ENCODE data around the gene ROR1. TPM values are rescaled to one million over a fixed set of nuclear protein-coding genes. Genes with fewer than 3 reads are reported as not detected.

ROR1 gene
- total and polyA plus RNA-seq, 10 of the 15 experiments (the other 5 are each of a cell fraction or from before 2014, with no cell fraction given), result 0.02 to 0.08 (median 0.05) TPM; not detected in 6

DNA sequence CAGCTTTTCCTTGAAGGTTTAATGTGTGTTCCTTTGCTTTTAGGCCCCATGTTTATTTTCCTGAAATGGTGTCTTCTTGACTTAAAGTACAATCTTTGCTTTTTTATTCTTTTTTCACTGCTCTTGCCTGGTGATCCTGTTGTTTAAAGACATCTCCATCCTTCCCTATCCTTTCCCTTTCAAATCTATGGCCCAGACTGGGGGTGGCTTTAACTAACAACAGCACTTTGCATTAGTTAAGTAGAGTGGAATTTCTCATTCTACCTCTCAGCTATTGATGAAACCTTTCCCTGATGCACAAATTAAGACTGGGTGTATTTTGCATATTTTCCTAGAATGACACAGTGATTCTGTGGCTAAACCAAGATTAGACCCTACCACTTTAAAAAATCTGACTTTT, 84.3 kb downstream of the ROR1 start:
- Histone ChIP-seq H3K9ac (ENCODE audit: control insufficient read depth, insufficient read depth, low read length) (no peak overlapping the region), H3K4me1 (ENCODE audit: control insufficient read depth, insufficient read depth, low read length) (no peaks in the 10 kb centered on the region), H3K27ac (ENCODE audit: control insufficient read depth, insufficient read depth) (no peak overlapping the region), H3K79me2 (ENCODE audit: control insufficient read depth, insufficient read depth, low read length) (no peaks in the 10 kb centered on the region), H3K9me3 (replicated peaks; ENCODE audit: control insufficient read depth, insufficient read depth, low read length) (no peaks in the 10 kb centered on the region), H4K20me1 (ENCODE audit: control insufficient read depth, insufficient read depth) (no peaks in the 10 kb centered on the region), H3K4me2 (ENCODE audit: control insufficient read depth, insufficient read depth) (no peak overlapping the region), H3K27me3 (replicated peaks in 1 of 2; ENCODE audit: control insufficient read depth in 2 of 2, insufficient read depth in 2 of 2, low read length in 1 of 2) (no peaks in the 10 kb centered on the region; a peak in 2 of 4 replicates), H3K36me3 (ENCODE audit: control insufficient read depth in 2 of 2, insufficient read depth in 2 of 2, low read length in 1 of 2) (no peaks in the 10 kb centered on the region), H2AFZ (ENCODE audit: control insufficient read depth, low read depth, low read length) (no peak overlapping the region), H3K4me3 (no peak overlapping the region)
- ChIA-PET SMC1A (ENCODE audit: uncharacterized antibody, unreplicated experiment) (interaction anchor here (1.0 kb wide), 1 partner anchor 14 kb away, joined by 4 read pairs; no protein-coding TSS in a partner anchor), RAD21 (ENCODE audit: unreplicated experiment) (no interaction called here), CTCF (no interaction called here), POLR2A (no interaction called here)
- in situ Hi-C loops (cut with MboI) (no loop called here), intact Hi-C loops (cut with micrococcal nuclease; ENCODE audit: unreplicated experiment) (no loop called here)
- FAIRE-seq (no peak), ATAC-seq (no peak), DNase-seq (ENCODE audit: low read depth, low spot score) (no peak)
- BruUV-seq (replicated peaks), result no TSS peak
- TF ChIP-seq SRF (IDR thresholded peaks at IDR 0.05; ENCODE audit: low read depth in 2 of 2, low read length in 2 of 2), result no peak
- TF ChIP-seq ZZZ3 (IDR thresholded peaks at IDR 0.05; ENCODE audit: control insufficient read depth, insufficient read length, low read depth), result no peak
- TF ChIP-seq, protein P1, sequence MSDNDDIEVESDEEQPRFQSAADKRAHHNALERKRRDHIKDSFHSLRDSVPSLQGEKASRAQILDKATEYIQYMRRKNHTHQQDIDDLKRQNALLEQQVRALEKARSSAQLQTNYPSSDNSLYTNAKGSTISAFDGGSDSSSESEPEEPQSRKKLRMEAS (IDR thresholded peaks at IDR 0.05; ENCODE audit: low read depth, low read length), result no peak
- no peak for TF ChIP-seq YBX1 (IDR thresholded peaks at IDR 0.05)
- no peak for TF ChIP-seq CUX1 (IDR thresholded peaks at IDR 0.05; ENCODE audit: insufficient replicate concordance, low read depth, low read length)
- TF ChIP-seq ZBED1 (IDR thresholded peaks at IDR 0.05; ENCODE audit: borderline replicate concordance), result no peak
- no peak for TF ChIP-seq RELB (IDR thresholded peaks at IDR 0.05; ENCODE audit: low read depth)
- TF ChIP-seq NFXL1 (IDR thresholded peaks at IDR 0.05; ENCODE audit: borderline replicate concordance), result no peak
- TF ChIP-seq ATF3 (IDR thresholded peaks at IDR 0.05; ENCODE audit: borderline replicate concordance, extremely low read depth, low read depth, low read length), result no peak
- TF ChIP-seq, protein P2, sequence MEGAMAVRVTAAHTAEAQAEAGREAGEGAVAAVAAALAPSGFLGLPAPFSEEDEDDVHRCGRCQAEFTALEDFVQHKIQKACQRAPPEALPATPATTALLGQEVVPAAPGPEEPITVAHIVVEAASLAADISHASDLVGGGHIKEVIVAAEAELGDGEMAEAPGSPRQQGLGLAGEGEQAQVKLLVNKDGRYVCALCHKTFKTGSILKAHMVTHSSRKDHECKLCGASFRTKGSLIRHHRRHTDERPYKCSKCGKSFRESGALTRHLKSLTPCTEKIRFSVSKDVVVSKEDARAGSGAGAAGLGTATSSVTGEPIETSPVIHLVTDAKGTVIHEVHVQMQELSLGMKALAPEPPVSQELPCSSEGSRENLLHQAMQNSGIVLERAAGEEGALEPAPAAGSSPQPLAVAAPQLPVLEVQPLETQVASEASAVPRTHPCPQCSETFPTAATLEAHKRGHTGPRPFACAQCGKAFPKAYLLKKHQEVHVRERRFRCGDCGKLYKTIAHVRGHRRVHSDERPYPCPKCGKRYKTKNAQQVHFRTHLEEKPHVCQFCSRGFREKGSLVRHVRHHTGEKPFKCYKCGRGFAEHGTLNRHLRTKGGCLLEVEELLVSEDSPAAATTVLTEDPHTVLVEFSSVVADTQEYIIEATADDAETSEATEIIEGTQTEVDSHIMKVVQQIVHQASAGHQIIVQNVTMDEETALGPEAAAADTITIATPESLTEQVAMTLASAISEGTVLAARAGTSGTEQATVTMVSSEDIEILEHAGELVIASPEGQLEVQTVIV (IDR thresholded peaks at IDR 0.05; ENCODE audit: borderline replicate concordance, partially characterized antibody), result no peak
- TF ChIP-seq JUND (IDR thresholded peaks at IDR 0.05; ENCODE audit: low read depth, low read length), result no peak
- no peak for TF ChIP-seq IRF3 (IDR thresholded peaks at IDR 0.05)
